Measurements from ENCODE around the gene SUPT5H.

Gene SUPT5H

GRCh38 chr19:39520541-39521484 is 75.4 kb downstream of the SUPT5H start:
- DNase-seq (ENCODE audit: low read depth in 2 of 2): no peak

DNA sequence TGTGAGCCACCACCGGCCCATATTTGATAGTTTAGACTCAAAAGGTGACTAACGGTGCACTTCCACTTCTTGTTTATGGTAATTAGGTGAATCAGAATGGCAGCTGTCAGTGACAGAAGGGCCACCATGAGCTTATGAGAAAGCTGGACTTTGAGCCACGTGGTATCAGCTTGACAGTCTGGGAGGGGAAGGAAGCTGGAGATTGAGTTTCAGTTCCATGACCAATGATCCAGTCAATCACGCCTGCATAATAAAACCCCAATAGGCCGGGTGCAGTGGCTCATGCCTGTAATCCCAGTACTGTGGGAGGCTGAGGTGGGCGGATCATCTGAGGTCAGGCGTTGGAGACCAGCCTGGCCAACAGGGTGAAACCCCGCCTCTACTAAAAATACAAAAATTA is 79.1 kb downstream of the SUPT5H start:
- no peak for DNase-seq (ENCODE audit: low read depth in 2 of 2)

DNA sequence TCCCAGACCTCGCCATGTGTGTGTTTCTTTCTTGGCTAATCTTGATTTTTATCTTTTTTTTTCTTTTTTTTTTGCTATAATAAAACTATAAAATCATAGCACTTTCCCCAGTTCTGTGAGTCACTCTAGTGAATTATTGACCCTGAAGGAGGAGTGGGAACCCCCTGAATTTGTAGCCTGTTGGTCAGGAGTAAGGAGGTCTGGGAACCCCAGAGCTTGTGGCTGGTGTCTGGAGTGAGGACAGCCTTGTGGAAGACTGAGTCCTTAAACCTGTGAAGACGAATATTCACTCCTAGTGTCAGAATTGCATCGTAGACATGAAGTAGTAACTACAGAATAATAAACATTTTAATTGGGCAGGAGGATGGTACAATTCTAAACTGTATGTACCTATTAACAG is 79.8 kb downstream of the SUPT5H start:
- no peak for DNase-seq (ENCODE audit: low read depth in 2 of 2)

Data from stimulated activated CD8-positive, alpha-beta memory T cell treated with anti-CD3 and anti-CD28 coated beads, Interleukin-15, amount 100 ng/mL, for 48 hours (primary cell).